Stimulated activated CD8-positive, alpha-beta memory T cell treated with anti-CD3 and anti-CD28 coated beads, Interleukin-7, amount 100 ng/mL, for 4 hours (primary cell): Measurements from ENCODE around the gene MX1.

Experiments
- DNase-seq, 2 donors: peaks; one replicate each; pipeline ENCODE4 v3.0.0-alpha.2; 2020; ENCODE audit warnings: low read depth in 2 of 2

The MX1 gene

GRCh38 chr21:41431788-41432548 lies 5.9 kb downstream of the MX1 start:
- no peak for DNase-seq

- no peak for DNase-seq
These were observed 6.8 kb downstream of the MX1 start for GRCh38 chr21:41432562-41433460.

DNA sequence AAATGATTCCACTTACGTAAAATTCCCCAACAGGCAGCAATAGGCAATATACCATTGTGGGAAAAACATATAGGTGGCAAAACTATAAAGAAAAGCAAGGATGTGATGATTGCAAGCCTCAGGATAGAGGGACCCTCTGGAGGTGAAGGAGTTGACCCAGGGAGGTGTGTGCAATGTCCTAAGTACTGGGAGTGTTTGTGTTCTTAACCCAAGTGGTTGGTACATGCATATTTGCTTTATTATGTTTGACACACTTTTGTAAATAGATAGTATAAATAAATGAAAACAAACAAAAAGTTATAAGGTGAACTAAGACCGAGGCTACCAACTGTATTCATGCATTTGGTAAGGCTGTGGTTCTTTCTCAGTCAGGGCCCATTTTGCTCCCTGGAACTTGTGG lies 7.5 kb downstream of the MX1 start:
- no peak for DNase-seq

- DNase-seq: no peak
These were observed 9.7 kb downstream of the MX1 start for GRCh38 chr21:41435706-41436105.

DNA sequence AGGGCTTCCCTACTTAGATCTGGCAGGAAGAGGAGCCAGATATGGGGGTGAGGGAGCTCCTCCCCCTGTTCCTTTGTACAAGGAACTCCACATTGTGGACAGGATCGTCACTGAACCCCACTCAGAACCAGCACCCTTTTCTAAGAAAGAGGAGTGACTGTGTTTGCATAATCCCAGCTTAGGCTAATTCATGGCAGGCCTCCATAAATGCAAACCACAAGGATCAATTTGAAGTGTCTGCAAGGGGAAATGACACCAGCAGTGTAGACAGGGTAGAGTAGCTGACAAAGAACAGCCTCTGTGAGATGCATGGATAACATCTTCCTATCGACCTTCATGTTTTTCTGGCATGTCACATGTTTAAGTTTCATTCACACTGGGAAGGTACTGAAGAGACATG lies 11.7 kb downstream of the MX1 start:
- DNase-seq: no peak

GRCh38 chr21:41438425-41439113 lies 12.5 kb downstream of the MX1 start:
- DNase-seq: no peak

GRCh38 chr21:41439248-41439647 lies 13.2 kb downstream of the MX1 start:
- DNase-seq: no peak

DNA sequence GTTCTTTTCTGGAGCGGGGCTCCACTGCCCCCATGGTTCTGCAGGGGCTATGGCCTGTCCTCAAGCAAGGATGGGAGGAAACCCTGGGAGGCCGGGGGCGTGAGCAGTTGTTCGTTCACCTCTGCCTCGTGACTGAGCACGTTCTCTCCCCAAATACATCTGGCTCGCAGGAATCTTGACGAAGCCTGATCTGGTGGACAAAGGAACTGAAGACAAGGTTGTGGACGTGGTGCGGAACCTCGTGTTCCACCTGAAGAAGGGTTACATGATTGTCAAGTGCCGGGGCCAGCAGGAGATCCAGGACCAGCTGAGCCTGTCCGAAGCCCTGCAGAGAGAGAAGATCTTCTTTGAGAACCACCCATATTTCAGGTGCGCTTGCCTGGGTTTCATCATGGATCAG lies 15.5 kb downstream of the MX1 start:
- DNase-seq: no peak

GRCh38 chr21:41442481-41443186 lies 16.6 kb downstream of the MX1 start:
- DNase-seq: no peak

DNA sequence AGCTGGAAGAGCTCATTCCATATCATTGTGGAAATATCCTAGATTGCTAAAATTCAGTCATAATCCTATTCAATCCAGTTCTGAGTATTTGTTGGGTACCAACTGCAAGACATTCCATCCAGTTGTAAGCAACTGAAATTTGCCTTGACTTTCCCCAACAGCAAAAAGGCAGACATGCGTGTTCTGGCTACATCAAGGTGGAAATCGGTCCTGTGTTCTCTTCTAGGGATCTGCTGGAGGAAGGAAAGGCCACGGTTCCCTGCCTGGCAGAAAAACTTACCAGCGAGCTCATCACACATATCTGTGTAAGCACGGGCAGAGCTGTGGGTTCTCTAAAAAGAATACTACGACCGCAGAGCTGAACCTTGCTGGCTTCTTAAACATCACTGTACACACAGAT lies 17.5 kb downstream of the MX1 start:
- DNase-seq: no peak

GRCh38 chr21:41444703-41445464 lies 18.8 kb downstream of the MX1 start:
- DNase-seq: no peak

GRCh38 chr21:41445465-41445862 lies 19.4 kb downstream of the MX1 start:
- no peak for DNase-seq

- no peak for DNase-seq
These were observed 20.5 kb downstream of the MX1 start for GRCh38 chr21:41446586-41446985.

GRCh38 chr21:41447356-41447755 lies 21.3 kb downstream of the MX1 start:
- no peak for DNase-seq

- DNase-seq: no peak
These were observed 23.6 kb downstream of the MX1 start for GRCh38 chr21:41449613-41450012.

GRCh38 chr21:41451753-41452676 lies 26.0 kb downstream of the MX1 start:
- no peak for DNase-seq

DNA sequence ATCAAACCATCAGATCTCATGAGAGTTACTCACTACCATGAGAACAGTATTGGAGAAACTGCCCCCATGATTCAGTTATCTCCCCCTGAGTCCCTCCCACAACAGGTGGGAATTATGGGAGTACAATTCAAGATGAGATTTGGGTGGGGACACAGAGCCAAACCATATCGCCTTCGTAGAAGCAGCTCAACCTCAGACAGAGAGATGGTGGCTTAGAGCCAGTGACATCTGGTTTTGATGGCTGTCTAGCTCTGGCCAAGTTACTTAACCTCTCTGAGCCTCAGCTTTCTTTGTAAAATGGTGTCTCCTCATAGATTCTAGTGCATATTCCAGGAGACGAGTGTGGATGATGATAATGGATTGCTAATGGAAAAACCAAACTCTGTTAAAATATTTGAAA lies 27.2 kb downstream of the MX1 start:
- DNase-seq: no peak

- no peak for DNase-seq
These were observed 27.7 kb downstream of the MX1 start for GRCh38 chr21:41453761-41454160.

DNA sequence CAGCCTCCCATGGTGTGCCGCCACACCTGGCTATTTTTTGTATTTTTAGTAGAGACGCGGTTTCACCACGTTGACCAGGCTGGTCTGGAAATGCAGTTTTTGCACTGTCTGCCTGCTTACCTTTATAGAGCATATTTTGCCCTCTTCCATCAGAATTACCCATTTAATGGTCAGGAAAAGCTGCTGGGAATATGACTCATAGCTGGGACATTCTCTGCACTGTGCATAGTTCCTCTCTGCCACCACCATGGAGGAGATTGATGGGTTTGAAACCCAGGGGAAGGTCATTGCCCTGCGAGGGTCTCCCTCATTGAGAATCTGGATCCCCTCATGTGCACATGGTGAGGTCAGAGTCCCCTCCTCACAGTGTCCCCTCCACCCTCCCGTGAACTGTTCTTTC lies 32.1 kb downstream of the MX1 start:
- no peak for DNase-seq

DNA sequence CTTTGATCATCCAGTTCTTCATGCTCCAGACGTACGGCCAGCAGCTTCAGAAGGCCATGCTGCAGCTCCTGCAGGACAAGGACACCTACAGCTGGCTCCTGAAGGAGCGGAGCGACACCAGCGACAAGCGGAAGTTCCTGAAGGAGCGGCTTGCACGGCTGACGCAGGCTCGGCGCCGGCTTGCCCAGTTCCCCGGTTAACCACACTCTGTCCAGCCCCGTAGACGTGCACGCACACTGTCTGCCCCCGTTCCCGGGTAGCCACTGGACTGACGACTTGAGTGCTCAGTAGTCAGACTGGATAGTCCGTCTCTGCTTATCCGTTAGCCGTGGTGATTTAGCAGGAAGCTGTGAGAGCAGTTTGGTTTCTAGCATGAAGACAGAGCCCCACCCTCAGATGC lies 32.5 kb downstream of the MX1 start:
- no peak for DNase-seq
